ENCODE data around the gene IGSF3.
A peak's percentile ranks its signal among the peaks of the same experiment; 100 is the strongest.

IGSF3 gene

DNA sequence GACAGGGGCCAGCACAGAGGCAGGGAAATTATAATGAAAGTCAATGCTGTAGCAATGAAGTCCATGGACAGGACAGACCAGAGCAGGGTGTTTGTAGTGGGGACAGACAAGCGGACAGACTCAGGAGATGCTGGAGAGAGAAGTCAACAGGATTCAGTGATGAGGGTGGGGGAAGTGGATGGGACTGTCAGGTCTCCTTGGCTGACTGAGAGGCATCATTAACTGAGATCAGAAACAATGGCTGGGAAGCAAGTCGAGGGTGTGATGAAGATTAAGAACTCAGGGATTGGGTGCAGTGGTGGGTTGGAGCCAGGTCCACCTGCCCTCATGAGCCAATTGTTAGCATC is 122.2 kb downstream of the IGSF3 start:
- no peak for DNase-seq

DNA sequence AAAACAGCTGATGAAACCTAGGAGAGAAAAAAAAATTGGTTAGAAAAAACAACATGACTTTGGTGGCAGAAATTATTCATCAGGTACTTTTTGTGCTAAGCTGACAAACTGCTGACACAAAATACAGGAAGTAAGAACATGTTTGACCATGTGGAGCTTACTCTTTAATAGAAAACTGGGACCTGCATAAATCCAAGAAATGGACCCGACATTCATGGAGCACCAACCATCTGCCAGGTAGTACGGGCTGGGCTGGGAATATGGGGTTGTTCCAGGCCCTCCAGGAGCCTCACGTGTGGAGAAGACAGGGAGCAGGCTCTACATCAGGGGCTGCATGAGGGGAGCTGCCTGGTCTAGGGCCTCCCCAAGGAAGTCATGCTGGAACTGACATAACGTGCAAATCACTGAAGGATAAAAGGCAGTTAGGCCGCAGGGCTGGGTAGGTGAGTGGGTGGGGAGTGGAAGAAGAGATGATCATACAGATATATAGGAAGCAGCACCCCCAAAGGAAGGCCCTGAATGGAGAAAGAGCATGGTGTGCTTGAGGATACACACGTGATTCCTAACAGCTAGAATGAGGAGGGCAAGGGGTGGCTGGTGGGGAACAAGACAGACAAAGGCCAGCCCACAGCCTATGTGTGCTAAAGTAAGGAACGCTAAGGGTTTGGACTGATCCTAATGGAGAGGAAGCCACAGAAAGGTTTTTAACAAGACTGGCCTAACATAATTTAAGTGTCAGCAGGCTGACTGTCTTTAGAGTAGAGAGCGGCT is 122.8 kb downstream of the IGSF3 start:
- no peak for DNase-seq

DNA sequence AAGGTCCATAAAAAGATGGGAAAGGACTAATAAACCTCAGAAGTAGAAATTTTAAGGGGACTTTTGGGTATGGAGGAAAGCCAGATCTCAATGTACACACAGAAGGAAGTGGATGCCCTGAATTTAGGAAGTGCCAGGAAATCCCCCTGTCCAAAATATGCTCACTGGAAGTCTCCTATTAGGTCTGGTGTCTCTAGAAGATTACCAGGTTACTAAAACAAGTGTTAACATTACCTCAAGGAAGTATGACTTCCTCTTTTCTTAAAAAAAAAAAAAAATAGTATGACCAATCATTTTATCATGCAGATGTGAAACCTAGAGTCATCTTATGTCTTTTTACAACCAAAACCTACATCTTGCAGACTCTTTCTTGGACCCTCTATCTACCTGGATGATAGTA is 127.4 kb downstream of the IGSF3 start:
- DNase-seq, result peak; percentile 38 to 43

DNA sequence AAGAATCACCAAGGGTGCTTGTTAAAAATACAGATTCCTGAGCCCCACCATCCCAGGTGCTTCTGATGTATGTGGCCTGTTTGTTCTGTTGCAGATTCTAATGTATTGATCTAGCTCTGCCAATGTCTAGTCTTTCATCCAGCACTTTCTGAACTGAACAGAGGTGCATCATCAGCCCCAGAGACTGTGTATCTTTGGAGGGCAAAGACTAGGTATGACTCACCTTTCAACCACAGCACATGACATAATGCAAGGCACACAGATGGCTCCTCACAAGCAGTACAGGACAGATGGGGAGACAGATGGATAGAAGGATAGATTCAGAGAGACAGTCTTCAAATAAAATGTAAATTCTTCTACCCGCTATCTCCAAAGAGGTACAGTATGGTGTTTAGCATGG is 129.0 kb downstream of the IGSF3 start:
- DNase-seq, result no peak

DNA sequence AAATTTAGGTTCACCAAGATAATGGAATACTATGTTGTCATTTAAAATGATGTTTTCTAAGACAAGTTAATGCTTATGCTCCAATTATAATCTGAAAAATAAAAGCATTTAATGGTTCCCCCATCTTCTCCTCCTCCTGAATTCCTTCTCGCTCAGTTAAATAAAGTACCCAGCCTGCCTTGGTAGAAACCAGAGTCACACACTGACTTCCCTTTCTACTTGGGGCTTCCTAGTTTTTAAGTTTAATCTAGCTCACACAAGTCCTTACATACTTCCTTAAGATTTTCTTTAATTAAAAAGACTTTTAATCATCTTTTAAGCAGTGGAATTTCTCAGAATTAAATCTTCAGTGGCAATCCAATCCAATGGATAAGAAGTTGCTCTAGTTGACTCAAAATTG is 129.6 kb downstream of the IGSF3 start:
- no peak for DNase-seq

DNA sequence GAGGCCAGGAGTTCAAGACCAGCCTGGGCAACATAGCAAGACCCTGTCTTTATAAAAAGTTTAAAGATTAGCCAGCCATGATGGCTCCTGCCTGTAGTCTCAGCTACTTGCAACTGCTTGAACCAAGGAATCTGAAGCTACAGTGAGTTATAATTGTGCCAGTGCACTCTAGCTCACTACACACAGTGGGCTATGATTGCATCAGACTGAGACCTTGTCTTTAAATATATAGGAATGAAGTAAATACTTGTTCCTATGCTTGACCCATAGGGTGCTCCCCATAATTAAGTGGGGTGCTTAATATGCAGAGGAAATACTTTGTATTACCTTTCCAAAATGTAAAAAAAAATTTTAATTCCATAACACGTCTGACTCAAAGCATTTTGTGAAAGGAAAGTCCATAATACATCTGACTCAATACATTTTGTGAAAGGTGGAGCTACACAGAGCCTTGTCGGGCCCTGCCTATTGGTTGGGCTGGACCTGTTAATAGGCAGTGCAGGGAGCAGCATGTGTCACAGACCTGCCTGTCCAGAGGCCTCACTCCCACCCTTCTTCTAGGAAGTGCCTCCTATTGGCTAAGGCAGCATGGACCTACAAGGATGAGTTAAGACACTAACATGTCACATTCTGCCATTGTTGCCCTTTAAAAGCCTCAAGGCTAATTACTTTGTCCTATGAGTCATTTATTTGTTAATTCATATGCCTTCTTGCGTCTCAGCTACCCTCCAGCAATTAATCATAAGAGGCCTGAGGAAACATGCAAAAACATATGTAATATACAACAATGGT is 130.3 kb downstream of the IGSF3 start:
- no peak for DNase-seq

DNA sequence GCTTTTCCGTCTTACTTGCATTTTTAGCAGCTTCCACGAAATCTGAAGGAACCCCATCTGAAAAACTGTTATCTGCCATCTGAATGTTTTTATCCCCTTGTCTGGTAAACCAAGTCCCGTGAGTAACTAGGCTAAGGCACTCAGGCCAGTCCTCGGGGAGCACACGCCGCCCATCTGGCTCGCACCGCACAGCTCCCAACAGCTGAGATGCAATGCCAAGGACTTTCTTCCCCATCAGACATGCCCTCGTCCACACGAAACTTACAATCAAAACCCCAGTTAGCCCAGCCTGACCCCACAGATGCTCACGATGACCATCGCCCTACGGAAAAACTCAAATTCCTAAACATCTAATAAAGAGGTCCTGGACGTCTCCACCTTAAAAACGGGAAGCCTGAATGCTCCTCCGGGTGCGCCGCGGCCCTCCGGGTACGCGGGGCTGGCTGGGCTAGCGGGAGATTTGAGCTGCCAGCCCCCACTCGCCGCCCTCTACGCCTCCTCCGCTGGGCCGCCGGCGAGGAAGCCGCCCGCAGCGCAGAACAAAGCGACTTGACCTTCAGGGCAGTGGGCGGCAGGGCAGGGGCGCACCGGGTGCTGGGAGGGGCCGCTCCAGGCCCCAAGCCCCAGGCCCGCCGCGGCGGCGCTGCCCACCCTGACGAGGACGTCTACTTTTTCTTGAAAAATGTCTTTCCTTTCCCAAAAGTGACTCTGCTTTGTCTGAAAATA is 133.4 kb downstream of the IGSF3 start:
- DNase-seq, result no peak

DNA sequence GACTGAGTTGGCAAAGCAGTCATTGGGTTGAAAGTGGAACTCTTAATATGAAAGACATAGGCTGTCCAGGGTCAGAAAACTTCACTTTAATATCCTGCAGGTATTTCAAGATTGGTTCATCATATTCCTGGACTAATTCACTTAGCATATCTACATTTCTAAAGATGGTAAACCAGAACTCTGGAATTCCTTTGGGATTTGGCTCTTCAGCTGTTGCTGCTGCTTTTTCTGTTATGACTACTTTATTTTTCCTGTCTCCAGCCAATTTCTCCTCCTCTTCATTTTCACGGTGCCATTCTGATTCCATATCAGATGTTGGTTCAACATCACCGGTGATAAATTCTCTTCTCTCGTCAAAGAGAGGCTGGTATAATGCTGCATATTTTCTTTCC is 134.1 kb downstream of the IGSF3 start:
- no peak for DNase-seq

DNA sequence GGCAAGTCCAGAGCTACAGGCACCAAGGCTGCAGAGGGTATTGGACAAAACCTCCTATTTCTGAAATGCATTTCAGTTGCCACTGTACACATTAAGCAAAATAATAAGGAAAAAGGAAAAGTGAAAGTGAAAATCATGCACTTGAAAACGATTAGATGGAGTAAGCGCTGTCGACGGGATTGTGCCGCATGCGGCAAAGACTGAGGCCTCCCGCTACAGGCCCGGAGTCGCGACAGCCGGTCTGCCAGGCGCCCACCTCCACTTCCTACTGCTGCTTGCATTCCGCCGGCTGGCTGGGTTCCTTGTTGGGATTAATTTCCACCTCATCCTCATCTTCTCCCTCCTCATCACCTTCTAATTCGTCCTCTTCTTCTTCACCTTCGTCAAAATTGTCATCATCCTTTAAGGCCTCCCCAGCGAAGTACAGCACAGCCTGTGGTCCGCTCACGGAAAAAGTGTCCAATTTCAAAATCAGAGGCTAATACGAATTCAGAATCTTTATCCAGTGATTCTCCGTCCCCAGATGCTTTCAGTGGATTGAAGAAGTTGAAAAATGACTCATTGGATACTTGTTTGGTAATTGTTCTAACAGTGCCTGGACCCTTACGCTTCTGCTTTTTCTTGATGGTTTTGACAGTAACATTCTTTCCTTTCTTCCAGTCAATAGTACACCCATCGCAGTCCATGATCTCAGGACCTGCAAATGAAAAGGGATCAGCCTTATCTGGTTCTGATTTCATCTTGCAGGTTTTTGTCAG is 134.7 kb downstream of the IGSF3 start:
- no peak for DNase-seq

DNA sequence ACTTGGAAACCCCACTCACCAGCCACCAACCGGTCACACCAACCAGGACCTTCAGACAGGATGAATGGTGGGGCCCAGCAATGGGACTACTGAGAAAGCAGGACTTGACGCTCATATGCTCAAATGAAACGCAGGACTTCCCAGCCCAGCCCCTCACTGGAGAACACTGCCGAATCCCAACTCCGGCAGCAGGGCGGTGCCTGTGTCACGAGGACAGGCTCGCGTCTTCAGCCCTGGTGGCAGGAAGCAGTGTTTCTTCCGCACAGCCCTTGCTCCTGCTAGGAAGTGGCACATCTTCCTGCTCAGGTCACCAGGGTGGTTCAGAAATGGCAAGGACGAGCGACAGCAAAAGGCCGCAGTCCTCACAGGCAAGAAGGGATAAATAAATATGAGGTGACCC is 135.6 kb downstream of the IGSF3 start:
- no peak for DNase-seq

DNA sequence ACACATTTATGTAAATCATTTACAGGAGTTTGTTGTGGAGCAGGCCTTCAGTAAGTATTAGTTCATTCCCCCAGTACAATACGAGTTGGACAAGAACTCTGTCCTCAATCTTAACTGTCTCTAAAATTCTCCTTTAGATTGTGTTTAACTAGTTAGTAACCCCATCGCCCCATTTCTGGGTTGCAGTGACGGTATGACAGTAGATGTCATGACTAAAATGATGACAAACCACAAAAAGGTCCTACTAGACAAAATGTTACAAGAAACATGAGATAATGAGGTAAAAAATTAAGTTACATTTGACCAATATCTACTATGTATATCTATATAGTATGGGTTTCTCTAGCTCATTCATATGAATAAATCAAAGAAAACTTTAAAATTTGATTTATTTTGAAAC is 137.9 kb downstream of the IGSF3 start:
- DNase-seq, result no peak

DNA sequence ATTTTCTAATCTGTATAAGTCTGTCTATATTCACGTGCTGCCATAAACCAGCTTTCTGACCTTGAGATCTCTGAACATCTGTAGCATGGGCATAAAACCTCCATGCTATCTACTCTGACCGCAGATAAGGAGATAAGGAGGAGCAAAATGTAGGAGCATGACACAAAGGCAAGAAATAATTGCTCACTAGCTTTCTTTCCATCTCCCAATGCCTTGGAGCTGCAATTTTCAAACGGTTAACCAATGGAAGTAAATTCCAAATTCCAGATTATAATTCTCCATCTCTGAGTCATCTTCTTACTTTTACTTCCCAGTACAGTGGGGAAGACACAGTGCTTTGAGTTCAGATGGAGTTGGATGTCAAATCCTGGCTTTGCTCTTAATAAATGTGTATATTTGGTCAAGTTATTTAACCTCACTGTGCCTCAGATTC is 138.3 kb downstream of the IGSF3 start:
- DNase-seq, result no peak

DNA sequence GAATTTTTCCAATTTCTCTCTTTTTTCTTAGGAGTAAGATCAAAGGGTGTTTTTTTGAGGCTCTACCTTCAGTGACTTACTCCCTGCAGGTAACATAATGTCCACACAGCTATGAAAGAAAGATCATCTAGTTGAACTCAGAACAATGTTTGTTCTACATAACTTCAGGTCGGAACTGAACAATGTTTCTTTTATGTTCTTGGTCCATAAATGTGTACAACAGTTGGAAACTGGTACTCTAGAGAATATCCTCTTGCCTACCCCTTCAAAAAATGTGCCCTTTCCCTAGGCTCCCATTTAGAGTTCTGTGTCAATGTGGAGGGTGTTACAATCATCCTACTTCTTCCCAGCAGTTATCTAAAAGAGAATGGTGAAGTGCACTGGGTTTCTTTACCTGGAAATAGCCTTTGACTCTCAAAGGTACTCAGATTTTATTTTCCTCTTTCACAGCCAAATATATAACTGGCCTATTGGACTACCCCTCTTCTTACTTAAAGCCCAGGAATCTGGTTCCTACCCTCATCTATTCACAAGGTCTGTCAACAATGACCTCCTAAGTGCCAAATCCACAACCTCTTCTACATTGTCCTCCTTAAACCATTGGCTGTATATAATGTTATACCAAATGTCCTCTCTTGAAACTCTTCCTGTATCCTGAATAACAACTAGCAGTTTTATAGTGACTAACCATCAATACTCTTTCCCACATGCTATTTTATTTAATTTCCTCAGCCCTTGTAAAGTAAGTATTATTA is 139.0 kb downstream of the IGSF3 start:
- no peak for DNase-seq

DNA sequence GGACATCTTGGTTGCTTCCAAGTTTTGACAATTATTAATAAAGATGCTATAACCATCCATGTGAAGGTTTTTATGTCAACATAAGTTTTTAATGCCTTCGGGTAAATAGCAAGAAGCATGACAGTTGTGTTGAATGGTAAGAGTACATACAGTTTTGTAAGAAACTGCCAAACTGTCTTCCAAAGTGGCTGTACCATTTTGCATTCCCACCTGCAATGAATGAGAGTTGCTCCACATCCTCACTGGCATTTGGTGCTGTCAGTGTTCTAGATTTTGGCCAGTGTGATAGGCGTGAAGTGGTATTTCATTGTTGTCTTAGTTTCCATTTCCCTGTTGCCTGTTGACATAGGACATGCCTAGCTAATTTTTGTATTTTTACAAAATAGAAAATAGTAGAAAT is 142.1 kb downstream of the IGSF3 start:
- no peak for DNase-seq
